Loucy (cell line): Measurements from ENCODE around the gene PAM.

ENCODE experiments used
- CTCF ChIP-seq: fragments of 200-600 bp; sonication (generic); conservative IDR thresholded peaks from 2 replicates; pipeline ENCODE4 v1.5.1; 2014; ENCODE audit warnings: mild to moderate bottlenecking, antibody characterized with exemption, low read length
- EZH2phosphoT487 ChIP-seq: fragments of 200-600 bp; IDR thresholded peaks from 2 replicates; pipeline ENCODE4 v1.6.1; 2018; ENCODE audit warnings: antibody characterized with exemption, mild to moderate bottlenecking, moderate library complexity, borderline replicate concordance

GRCh38 chr5:102889033-102889432 is 133.9 kb downstream of the PAM start:
- TF ChIP-seq CTCF (no peak), EZH2phosphoT487 (no peak)
